GM23338 (cell line): Measurements from ENCODE around the gene KCTD10.

ENCODE experiments used
- CREB1 ChIP-seq: fragments of 250-450 bp; sonication (Bioruptor Pico); IDR thresholded peaks from 2 replicates; pipeline ENCODE4 v1.5.0; 2020; ENCODE audit warnings: low read depth, mild to moderate bottlenecking, moderate library complexity
- TF ChIP-seq, protein P1 (sequence below): IDR thresholded peaks from one replicate; pipeline ENCODE4 v1.6.1; 2018; ENCODE audit warnings: antibody characterized with exemption; ENCODE audit not compliant: unreplicated experiment

DNA sequence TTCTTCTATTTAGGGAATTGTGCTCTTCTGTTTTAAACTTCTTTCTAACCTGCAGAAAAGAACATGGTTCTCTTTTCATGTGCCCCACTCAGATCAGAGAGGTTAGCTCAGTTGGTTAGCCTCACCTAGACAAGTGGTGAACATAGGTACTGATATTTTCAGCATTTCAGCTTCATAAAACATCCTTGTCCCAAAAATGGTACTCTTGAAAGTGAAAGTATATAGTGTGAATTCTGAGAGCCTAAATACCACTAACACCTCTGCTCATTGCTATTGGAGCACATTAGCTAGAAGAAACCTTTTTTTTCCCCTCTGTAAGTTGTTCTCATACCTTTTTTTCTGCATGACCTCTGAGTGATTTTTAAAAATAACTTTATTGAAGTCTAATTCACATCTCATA is 17.9 kb upstream of the KCTD10 start:
- TF ChIP-seq, protein P1, sequence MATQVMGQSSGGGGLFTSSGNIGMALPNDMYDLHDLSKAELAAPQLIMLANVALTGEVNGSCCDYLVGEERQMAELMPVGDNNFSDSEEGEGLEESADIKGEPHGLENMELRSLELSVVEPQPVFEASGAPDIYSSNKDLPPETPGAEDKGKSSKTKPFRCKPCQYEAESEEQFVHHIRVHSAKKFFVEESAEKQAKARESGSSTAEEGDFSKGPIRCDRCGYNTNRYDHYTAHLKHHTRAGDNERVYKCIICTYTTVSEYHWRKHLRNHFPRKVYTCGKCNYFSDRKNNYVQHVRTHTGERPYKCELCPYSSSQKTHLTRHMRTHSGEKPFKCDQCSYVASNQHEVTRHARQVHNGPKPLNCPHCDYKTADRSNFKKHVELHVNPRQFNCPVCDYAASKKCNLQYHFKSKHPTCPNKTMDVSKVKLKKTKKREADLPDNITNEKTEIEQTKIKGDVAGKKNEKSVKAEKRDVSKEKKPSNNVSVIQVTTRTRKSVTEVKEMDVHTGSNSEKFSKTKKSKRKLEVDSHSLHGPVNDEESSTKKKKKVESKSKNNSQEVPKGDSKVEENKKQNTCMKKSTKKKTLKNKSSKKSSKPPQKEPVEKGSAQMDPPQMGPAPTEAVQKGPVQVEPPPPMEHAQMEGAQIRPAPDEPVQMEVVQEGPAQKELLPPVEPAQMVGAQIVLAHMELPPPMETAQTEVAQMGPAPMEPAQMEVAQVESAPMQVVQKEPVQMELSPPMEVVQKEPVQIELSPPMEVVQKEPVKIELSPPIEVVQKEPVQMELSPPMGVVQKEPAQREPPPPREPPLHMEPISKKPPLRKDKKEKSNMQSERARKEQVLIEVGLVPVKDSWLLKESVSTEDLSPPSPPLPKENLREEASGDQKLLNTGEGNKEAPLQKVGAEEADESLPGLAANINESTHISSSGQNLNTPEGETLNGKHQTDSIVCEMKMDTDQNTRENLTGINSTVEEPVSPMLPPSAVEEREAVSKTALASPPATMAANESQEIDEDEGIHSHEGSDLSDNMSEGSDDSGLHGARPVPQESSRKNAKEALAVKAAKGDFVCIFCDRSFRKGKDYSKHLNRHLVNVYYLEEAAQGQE: no peak
- TF ChIP-seq CREB1 (CRISPR knock-in tag): no peak
